K562 (cell line): ENCODE results near the gene FILIP1L.

ENCODE experiments used
- CBX2 ChIP-seq: fragments of 200-600 bp; sonication (generic); IDR thresholded peaks from one replicate; pipeline ENCODE4 v1.6.1; 2012; ENCODE audit warnings: mild to moderate bottlenecking, low read length, inconsistent platforms; ENCODE audit not compliant: insufficient read depth, poor library complexity, severe bottlenecking
- CBX8 ChIP-seq: fragments of 200-600 bp; sonication (generic); IDR thresholded peaks from 2 replicates; pipeline ENCODE4 v1.6.1; 2012; ENCODE audit warnings: borderline replicate concordance, mixed run types, low read depth, mild to moderate bottlenecking, moderate library complexity, mixed read lengths, low read length, control low read depth, inconsistent platforms; ENCODE audit not compliant: poor library complexity, severe bottlenecking; ENCODE audit errors: extremely low read depth
- CEBPB ChIP-seq: fragments of 450-650 bp; IDR thresholded peaks from 2 replicates; pipeline ENCODE4 v1.6.1; 2016; ENCODE audit warnings: missing genetic modification characterization, missing compliant biosample characterization
- CTCF ChIP-seq, 3 experiments: IDR thresholded peaks in 2 of 3; conservative IDR thresholded peaks in 1 of 3; 2 replicates each; pipeline ENCODE4 v1.5.1; 2011 to 2012; ENCODE audit warnings: low read length in 3 of 3, mild to moderate bottlenecking in 3 of 3, control low read depth in 2 of 3, improper control_type of control experiment in 1 of 3, inconsistent platforms in 1 of 3, low read depth in 1 of 3, mixed read lengths in 1 of 3, moderate library complexity in 1 of 3; ENCODE audit not compliant: insufficient read depth in 2 of 3
- JUN ChIP-seq, 2 experiments: sonication (generic) in 1 of 2; formaldehyde crosslinking in 1 of 2; IDR thresholded peaks; 2 replicates each; pipeline versions ENCODE4 v1.6.1 to v1.8.0; 2012 to 2022; ENCODE audit warnings: borderline replicate concordance in 2 of 2, mild to moderate bottlenecking in 2 of 2, improper control_type of control experiment in 1 of 2, low read depth in 1 of 2, low read length in 1 of 2, missing genetic modification reagents in 1 of 2
- POLR2AphosphoS5 ChIP-seq: IDR thresholded peaks from 2 replicates; pipeline ENCODE4 v1.6.1; 2011; ENCODE audit warnings: mild to moderate bottlenecking, low read depth, low read length, moderate library complexity; ENCODE audit not compliant: control insufficient read depth, insufficient read depth
- THRA ChIP-seq: fragments of 450-650 bp; IDR thresholded peaks from 2 replicates; pipeline ENCODE4 v1.6.1; 2017; ENCODE audit warnings: mild to moderate bottlenecking, moderate library complexity
- ZBTB11 ChIP-seq, 3 experiments: fragments of 200-800 bp in 1 of 3; fragments of 250-450 bp in 1 of 3; fragments of 450-650 bp in 1 of 3; sonication (Bioruptor Pico) in 1 of 3; sonication (Bioruptor generic) in 1 of 3; formaldehyde crosslinking in 1 of 3; IDR thresholded peaks; 2 replicates each; pipeline versions ENCODE4 v1.6.1 to v1.8.0; 2016 to 2022; ENCODE audit warnings: mild to moderate bottlenecking in 2 of 3, missing genetic modification characterization in 2 of 3, missing compliant biosample characterization in 1 of 3, moderate library complexity in 1 of 3
- ZKSCAN8 ChIP-seq: fragments of 200-800 bp; sonication (Bioruptor generic); IDR thresholded peaks from 2 replicates; pipeline ENCODE4 v1.6.1; 2016; ENCODE audit warnings: missing genetic modification characterization, missing compliant biosample characterization
- TF ChIP-seq, protein P1 (sequence below): fragments of 450-650 bp; formaldehyde crosslinking; IDR thresholded peaks from 2 replicates; pipeline ENCODE4 v1.4.0; 2022; ENCODE audit warnings: missing genetic modification characterization
- TF ChIP-seq, protein P2 (sequence below): fragments of 250-450 bp; sonication (Bioruptor Pico); IDR thresholded peaks from 2 replicates; pipeline ENCODE4 v1.8.0; 2021; ENCODE audit warnings: borderline replicate concordance, mild to moderate bottlenecking, moderate library complexity; ENCODE audit not compliant: poor library complexity, severe bottlenecking
- TF ChIP-seq, protein P3 (sequence below), 2 experiments: fragments of 450-650 bp; formaldehyde crosslinking in 1 of 2; IDR thresholded peaks; 2 replicates each; pipeline versions ENCODE4 v1.4.0 to v1.6.1; 2014 to 2020; ENCODE audit warnings: mild to moderate bottlenecking in 2 of 2, borderline replicate concordance in 1 of 2, low read depth in 1 of 2

GRCh38 chr3:100106094-100106493 is 8.2 kb downstream of the FILIP1L start:
- TF ChIP-seq CBX2 (no peak), CEBPB (tag) (no peak), THRA (no peak), ZKSCAN8 (CRISPR knock-in tag) (no peak), CTCF (IDR thresholded peaks at IDR 0.05 in 2 of 3, conservative IDR thresholded peaks at IDR 0.05 in 1 of 3; ENCODE audit: insufficient read depth in 2 of 3, low read depth in 1 of 3, low read length in 3 of 3) (no peak), ZBTB11 (CRISPR knock-in tag; IDR thresholded peaks at IDR 0.05) (no peak), CBX8 (no peak), POLR2AphosphoS5 (no peak), JUN (IDR thresholded peaks at IDR 0.05; ENCODE audit: borderline replicate concordance, low read depth, low read length) (no peak), JUN (CRISPR knock-in tag; IDR thresholded peaks at IDR 0.05; ENCODE audit: borderline replicate concordance) (no peak)
- TF ChIP-seq, protein P1, sequence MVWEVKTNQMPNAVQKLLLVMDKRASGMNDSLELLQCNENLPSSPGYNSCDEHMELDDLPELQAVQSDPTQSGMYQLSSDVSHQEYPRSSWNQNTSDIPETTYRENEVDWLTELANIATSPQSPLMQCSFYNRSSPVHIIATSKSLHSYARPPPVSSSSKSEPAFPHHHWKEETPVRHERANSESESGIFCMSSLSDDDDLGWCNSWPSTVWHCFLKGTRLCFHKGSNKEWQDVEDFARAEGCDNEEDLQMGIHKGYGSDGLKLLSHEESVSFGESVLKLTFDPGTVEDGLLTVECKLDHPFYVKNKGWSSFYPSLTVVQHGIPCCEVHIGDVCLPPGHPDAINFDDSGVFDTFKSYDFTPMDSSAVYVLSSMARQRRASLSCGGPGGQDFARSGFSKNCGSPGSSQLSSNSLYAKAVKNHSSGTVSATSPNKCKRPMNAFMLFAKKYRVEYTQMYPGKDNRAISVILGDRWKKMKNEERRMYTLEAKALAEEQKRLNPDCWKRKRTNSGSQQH (CRISPR knock-in tag): no peak
- TF ChIP-seq, protein P2, sequence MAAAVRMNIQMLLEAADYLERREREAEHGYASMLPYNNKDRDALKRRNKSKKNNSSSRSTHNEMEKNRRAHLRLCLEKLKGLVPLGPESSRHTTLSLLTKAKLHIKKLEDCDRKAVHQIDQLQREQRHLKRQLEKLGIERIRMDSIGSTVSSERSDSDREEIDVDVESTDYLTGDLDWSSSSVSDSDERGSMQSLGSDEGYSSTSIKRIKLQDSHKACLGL (CRISPR knock-in tag): no peak
- TF ChIP-seq, protein P3, sequence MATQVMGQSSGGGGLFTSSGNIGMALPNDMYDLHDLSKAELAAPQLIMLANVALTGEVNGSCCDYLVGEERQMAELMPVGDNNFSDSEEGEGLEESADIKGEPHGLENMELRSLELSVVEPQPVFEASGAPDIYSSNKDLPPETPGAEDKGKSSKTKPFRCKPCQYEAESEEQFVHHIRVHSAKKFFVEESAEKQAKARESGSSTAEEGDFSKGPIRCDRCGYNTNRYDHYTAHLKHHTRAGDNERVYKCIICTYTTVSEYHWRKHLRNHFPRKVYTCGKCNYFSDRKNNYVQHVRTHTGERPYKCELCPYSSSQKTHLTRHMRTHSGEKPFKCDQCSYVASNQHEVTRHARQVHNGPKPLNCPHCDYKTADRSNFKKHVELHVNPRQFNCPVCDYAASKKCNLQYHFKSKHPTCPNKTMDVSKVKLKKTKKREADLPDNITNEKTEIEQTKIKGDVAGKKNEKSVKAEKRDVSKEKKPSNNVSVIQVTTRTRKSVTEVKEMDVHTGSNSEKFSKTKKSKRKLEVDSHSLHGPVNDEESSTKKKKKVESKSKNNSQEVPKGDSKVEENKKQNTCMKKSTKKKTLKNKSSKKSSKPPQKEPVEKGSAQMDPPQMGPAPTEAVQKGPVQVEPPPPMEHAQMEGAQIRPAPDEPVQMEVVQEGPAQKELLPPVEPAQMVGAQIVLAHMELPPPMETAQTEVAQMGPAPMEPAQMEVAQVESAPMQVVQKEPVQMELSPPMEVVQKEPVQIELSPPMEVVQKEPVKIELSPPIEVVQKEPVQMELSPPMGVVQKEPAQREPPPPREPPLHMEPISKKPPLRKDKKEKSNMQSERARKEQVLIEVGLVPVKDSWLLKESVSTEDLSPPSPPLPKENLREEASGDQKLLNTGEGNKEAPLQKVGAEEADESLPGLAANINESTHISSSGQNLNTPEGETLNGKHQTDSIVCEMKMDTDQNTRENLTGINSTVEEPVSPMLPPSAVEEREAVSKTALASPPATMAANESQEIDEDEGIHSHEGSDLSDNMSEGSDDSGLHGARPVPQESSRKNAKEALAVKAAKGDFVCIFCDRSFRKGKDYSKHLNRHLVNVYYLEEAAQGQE (IDR thresholded peaks at IDR 0.05; ENCODE audit: borderline replicate concordance): no peak
- TF ChIP-seq, protein P3 (CRISPR knock-in tag; IDR thresholded peaks at IDR 0.05; ENCODE audit: low read depth): no peak
